HG02610 (cell line): ENCODE measurements around the gene MYL12A.
"Not testable (repeated sequence)": the region's sequence is repeated elsewhere in the genome, so short reads cannot be mapped to it uniquely, and the experiment has no call there.

ENCODE experiments used
- ATAC-seq: cut with Tn5 transposase; IDR thresholded peaks from one replicate; pipeline ENCODE4 v1.9.1; 2021; ENCODE audit warnings: mild to moderate bottlenecking, moderate library complexity; ENCODE audit not compliant: unreplicated experiment

MYL12A gene

GRCh38 chr18:3247240-3248061 lies at the start of gene MYL12A:
Gene MYL12A (plus strand): TSS chr18:3247801. CDS start chr18:3253248, 5,447 bp downstream.
- ATAC-seq: peak; percentile 86

DNA sequence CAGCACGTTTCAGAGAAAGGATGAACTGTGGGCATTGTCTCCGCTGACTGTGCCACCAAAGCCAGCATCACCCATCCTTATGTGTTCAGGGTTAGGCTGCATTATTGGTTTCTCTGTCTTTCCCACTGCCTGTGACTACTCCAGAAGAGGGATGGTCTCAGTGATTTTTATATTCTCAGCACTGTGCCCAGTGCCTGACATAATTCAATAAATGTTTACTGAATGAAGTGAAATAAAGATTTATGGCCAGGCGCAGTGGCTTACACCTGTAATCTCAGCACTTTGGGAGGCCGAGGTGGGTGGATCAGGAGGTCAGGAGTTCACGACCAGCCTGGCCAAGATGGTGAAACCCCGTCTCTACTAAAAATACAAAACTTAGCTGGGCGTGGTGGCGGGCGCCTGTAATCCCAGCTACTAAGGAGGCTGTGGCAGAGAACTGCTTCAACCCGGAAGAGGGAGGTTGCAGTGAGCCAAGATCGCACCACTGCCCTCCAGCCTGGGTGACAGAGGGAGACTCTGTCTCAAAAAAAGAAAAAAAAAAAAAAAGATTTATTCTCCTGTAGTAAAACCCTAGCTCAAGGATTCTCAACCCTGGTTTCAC lies 49.2 kb upstream of the MYL12A start:
- not testable (repeated sequence) for ATAC-seq

GRCh38 chr18:3199942-3200645 lies 47.5 kb upstream of the MYL12A start:
- ATAC-seq: no peak

DNA sequence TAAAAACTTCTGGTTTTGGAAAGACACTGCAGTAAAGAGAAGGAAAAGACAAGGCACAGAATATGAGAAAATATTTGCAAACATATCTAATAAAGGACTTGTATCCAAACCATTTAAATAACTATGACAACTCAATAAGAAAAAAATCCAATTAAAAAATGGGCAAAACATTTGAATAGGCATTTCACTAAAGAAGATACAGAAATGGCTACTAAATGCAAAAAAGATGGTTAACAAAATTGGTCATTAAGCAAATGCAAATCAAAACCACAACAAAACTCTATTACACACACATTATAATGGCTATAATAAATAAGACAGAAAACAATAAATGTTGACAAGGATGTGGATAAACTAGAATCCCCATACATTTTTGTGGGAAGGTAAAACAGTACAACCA lies 42.4 kb upstream of the MYL12A start:
- no peak for ATAC-seq

DNA sequence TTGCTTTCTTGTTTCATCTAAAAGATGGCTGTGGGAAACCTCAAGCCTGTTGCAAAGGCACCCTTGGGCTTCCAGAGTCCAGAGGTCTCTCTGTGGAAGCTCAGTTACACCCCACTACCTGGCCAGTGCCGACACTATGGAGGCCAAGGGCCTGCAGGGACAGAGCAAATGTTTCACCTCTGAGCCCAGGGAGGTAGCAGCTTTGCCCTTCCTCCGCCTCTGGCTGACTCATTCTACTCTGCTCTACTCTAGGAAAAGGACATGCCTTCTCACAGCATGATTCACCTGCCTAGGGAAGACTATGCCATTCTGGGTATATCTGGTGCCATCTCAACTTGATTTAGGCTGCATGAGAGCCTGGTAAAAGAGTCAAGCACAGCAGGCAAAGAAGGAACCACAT lies 40.0 kb upstream of the MYL12A start:
- no peak for ATAC-seq

- ATAC-seq: peak; percentile 70
Measured at GRCh38 chr18:3209859-3210569, 37.6 kb upstream of the MYL12A start.

DNA sequence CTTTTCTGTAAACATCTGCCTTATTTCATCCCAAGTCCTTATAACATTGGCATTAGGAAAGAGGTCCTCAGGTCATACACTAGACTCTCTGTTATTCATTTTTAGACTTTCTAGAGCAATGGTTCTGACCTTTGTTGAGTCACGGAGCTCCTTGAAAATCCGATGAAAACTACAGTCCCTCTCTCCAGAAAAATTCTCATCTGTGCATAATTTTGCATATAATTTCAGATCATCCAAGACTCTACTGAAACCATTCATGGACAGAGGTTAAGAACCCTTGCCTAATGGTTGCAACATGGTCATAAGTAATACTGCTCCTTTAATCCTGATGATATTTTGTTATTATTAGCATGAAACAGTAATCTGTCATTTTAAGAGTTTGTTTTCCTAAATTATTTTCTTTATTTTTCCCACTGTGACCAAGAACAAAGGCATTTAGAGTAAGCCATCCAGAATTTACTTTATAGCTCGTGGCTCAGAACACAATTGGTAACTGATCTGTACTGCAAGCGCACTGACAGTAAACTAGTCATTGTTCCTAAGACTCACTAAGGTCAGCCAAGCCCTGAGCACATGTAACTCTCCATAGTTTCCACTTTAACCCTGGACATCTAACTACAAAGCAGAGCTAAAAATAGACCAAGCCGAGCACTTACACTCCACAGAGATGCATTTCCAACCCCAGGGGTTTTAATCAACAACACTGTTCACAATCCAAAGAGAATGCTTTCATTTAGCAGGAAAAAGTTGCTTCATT lies 36.2 kb upstream of the MYL12A start:
- no peak for ATAC-seq

- ATAC-seq: no peak
Measured at GRCh38 chr18:3212657-3213056, 34.9 kb upstream of the MYL12A start.

- ATAC-seq: no peak
Measured at GRCh38 chr18:3213300-3214059, 34.1 kb upstream of the MYL12A start.

DNA sequence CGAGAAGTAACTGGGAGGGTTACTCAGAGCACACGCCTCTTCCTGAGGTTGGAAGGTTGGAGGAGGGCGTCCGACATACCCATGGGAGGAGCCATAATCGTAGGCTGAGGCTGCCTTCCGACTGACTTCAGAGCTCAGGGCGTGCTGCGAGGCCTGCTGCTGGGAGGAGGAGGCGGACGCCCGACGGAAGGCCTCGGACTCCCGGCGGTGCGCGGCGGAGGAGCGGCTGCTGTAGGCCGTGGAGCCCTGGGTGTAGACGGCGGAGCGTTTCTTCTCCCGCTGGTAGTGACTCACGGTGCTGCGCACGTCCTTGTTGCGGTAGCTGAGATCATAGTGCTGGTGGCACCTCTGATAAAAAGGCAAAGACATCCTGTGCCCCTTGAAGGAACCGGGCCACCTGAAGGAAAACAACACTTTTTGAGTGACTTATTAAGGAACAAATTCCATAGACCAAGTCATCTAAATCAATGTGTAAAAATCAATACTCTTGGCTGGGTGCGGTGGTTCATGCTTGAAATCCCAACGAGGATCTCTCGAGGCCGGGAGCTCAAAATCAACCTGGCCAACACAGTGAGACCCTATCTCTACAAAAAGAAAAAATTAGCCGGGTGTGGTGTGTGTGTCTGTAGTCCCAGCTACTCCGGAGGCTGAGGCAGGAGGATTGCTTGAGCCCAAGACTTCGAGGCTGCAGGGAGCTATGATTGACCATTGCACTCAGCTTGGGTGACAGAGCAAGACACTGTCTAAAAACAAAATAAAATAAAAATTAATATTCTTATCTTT lies 32.6 kb upstream of the MYL12A start:
- no peak for ATAC-seq

GRCh38 chr18:3216987-3217386 lies 30.6 kb upstream of the MYL12A start:
- no peak for ATAC-seq

GRCh38 chr18:3217948-3218647 lies 29.5 kb upstream of the MYL12A start:
- no peak for ATAC-seq

DNA sequence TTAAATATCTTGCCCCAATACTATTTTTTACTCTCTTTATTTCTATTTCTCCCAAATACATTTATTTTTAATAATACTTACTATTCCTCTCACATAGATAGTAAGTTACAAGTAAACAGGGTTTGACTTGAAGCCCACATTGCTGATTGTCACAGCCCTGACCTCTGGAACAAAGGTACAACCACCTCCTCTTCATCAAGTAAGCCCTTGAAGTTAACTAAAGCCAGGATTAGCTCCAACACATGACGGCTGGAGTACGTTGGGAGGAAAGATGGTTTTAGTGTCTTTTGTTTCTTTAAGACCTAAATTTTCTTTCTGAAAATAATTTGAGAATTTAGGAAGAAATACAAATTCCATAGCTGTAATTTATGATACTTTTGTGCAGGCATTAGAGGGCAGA lies 28.8 kb upstream of the MYL12A start:
- no peak for ATAC-seq

DNA sequence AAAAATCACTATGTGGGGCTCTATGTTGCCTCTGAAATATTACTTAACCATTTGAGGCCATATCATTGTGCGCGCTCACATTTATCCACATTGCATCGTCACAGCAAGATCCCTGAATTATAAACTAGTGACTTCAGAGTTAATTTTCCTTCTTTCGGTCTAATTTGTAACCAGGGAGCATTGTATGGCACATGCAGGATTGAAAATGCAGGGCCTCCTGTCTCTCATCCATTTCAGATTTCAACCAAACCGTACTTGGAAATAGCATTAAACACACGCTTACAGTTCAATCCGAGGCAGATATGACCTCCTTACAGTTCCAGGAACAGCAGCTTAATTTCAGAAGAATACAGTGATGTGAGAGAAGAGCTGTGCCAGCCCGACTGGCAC lies 28.4 kb upstream of the MYL12A start:
- no peak for ATAC-seq

DNA sequence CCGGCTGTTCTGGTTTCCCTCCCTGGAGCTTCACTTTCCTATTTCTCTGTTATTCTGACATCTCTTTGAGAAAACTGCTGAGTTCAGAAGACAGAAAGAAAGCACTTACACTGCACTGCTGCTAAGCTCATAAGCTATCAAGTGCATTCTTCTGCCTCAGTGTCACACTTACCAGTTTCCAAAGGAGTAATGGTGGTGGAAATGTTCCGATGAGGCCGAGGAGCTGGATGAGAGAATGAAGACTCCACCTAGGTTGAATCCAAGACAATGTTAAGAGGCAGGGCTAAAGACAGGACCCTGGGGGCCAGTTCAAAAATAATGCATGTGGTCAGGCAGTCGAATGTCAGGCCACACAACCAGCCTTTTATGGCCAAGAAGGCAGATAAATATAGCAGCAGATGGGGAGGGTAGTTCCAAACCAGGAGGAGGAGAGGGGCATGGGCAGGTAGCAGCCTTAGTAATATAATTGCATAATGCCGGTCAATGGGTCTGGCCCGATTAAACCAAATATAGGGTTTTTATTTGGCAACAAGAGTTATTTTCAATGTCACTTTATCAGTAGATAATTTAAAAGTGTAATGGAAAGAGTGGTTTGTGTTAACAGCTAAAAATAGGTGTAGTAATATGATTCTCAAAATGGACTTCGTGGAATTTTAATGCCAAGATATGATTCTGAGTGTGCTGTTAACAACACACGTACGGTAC lies 27.8 kb upstream of the MYL12A start, which contains the start of gene MYOM1:
MYOM1 (minus strand) TSS at position 338 of the 705 bp plus-strand sequence. CDS start 4,745 bp downstream, outside the sequence.
- no peak for ATAC-seq

DNA sequence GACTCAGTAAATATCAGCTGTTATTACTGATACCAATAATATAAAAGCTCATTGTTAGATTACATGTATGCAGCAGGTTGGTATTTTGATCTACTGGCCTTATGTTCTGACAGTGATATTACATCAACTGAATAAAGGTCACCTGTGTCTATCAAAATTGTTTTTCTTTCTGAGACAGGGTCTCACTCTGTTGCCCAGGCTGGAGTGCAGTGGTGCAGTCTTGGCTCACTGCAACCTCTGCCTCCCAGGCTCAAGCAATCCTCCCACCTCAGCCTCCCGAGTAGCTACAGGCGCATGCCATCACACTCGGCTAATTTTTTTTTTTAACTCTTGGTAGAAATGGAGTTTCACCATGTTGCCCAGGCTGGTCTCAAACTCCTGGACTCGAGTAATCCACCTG lies 26.7 kb upstream of the MYL12A start:
- ATAC-seq: not testable (repeated sequence)

- no peak for ATAC-seq
Measured at GRCh38 chr18:3221496-3221895, 26.1 kb upstream of the MYL12A start.

- peak; percentile 41 for ATAC-seq
Measured at GRCh38 chr18:3223356-3223755, 24.2 kb upstream of the MYL12A start.
